HepG2 (cell line): ENCODE measurements around the gene ACER3. TPM values are rescaled to one million over a fixed set of nuclear protein-coding genes. Genes with fewer than 3 reads are reported as not detected.

ENCODE experiments used
- CEBPG ChIP-seq: IDR thresholded peaks from 2 replicates; pipeline ENCODE4 v1.6.1; 2016
- CENPT ChIP-seq: sonication (generic); formaldehyde crosslinking; IDR thresholded peaks from 2 replicates; pipeline ENCODE4 v1.8.0; 2022; ENCODE audit warnings: low read depth, mild to moderate bottlenecking, moderate library complexity, missing genetic modification reagents
- DNMT3B ChIP-seq: conservative IDR thresholded peaks from 2 replicates; pipeline ENCODE4 v1.6.1; 2016; ENCODE audit warnings: missing biosample characterization, control low read depth
- ELF3 ChIP-seq: IDR thresholded peaks from 2 replicates; pipeline ENCODE4 v1.6.1; 2016; ENCODE audit warnings: missing genetic modification reagents, missing compliant biosample characterization
- ETV5 ChIP-seq: IDR thresholded peaks from 2 replicates; pipeline ENCODE4 v1.6.1; 2018; ENCODE audit warnings: missing biosample characterization, missing genetic modification reagents, inconsistent platforms, borderline replicate concordance
- ETV6 ChIP-seq: sonication (generic); formaldehyde crosslinking; conservative IDR thresholded peaks from 2 replicates; pipeline ENCODE4 v1.4.0; 2020; ENCODE audit warnings: missing genetic modification reagents
- FOXC1 ChIP-seq: sonication (generic); formaldehyde crosslinking; IDR thresholded peaks from 2 replicates; pipeline ENCODE4 v1.8.0; 2022; ENCODE audit warnings: mild to moderate bottlenecking, missing genetic modification reagents, borderline replicate concordance
- IKZF1 ChIP-seq: fragments of 450-650 bp; IDR thresholded peaks from 2 replicates; pipeline ENCODE4 v1.7.1; 2016
- MTERF4 ChIP-seq: sonication (generic); formaldehyde crosslinking; IDR thresholded peaks from 2 replicates; pipeline ENCODE4 v1.8.0; 2023; ENCODE audit warnings: mild to moderate bottlenecking, missing genetic modification reagents
- NFAT5 ChIP-seq: sonication (generic); formaldehyde crosslinking; IDR thresholded peaks from 2 replicates; pipeline ENCODE4 v1.4.0; 2020; ENCODE audit warnings: missing genetic modification reagents
- NFE2 ChIP-seq: sonication (generic); formaldehyde crosslinking; IDR thresholded peaks from 2 replicates; pipeline ENCODE4 v1.4.0; 2020; ENCODE audit warnings: missing genetic modification reagents
- PATZ1 ChIP-seq: sonication (generic); formaldehyde crosslinking; IDR thresholded peaks from 2 replicates; pipeline ENCODE4 v1.4.0; 2020; ENCODE audit warnings: missing genetic modification reagents
- TBX3 ChIP-seq: fragments of 450-650 bp; IDR thresholded peaks from 2 replicates; pipeline ENCODE4 v1.6.1; 2017; ENCODE audit warnings: antibody characterized with exemption, mild to moderate bottlenecking, inconsistent platforms, borderline replicate concordance
- ZBTB42 ChIP-seq: sonication (generic); formaldehyde crosslinking; IDR thresholded peaks from 2 replicates; pipeline ENCODE4 v1.5.0; 2020; ENCODE audit warnings: mild to moderate bottlenecking, missing genetic modification reagents
- ZNF30 ChIP-seq: sonication (generic); formaldehyde crosslinking; IDR thresholded peaks from 2 replicates; pipeline ENCODE4 v1.5.0; 2020; ENCODE audit warnings: mild to moderate bottlenecking, missing genetic modification reagents
- ZNF337 ChIP-seq: sonication (generic); formaldehyde crosslinking; IDR thresholded peaks from 2 replicates; pipeline ENCODE4 v1.5.1; 2020; ENCODE audit warnings: missing genetic modification reagents, low read depth, mild to moderate bottlenecking, borderline replicate concordance
- ZNF354B ChIP-seq: sonication (generic); formaldehyde crosslinking; IDR thresholded peaks from 2 replicates; pipeline ENCODE4 v1.8.0; 2022; ENCODE audit warnings: mild to moderate bottlenecking, missing genetic modification reagents
- ZNF619 ChIP-seq: sonication (generic); formaldehyde crosslinking; IDR thresholded peaks from 2 replicates; pipeline ENCODE4 v1.4.0; 2020; ENCODE audit warnings: mild to moderate bottlenecking, missing genetic modification reagents
- ZNF839 ChIP-seq: sonication (generic); formaldehyde crosslinking; IDR thresholded peaks from 2 replicates; pipeline ENCODE4 v1.4.0; 2020; ENCODE audit warnings: missing genetic modification reagents, mild to moderate bottlenecking, borderline replicate concordance
- polyA plus RNA-seq, 8 experiments: library from polyadenylated mRNA; depleted of rRNA in 3 of 8; stranded (reverse) in 7 of 8; unstranded in 1 of 8; fragments of >200 nt; fragmentation: Illumina TruSeq in 4 of 8; extraction: Trizol in 4 of 8; gene quantifications; 2 replicates each; pipeline versions ENCODE4 v1.2.1 to v1.2.3, GENCODE V29; 2011 to 2016; ENCODE audit warnings: low read depth in 4 of 8, missing spikeins in 1 of 8, mixed read lengths in 1 of 8; ENCODE audit not compliant: insufficient read depth in 1 of 8
- total RNA-seq, 5 experiments: library from RNA; depleted of rRNA; stranded (reverse); fragments of >200 nt; fragmentation: Illumina TruSeq; extraction: Trizol; gene quantifications; 2 replicates each; pipeline ENCODE4 v1.2.3, GENCODE V29; 2016; ENCODE audit warnings: low read depth in 1 of 5
- TF ChIP-seq, protein P1 (sequence below): sonication (generic); formaldehyde crosslinking; IDR thresholded peaks from 2 replicates; pipeline ENCODE4 v1.5.0; 2020; ENCODE audit warnings: missing genetic modification reagents
- TF ChIP-seq, protein P2 (sequence below): sonication (generic); formaldehyde crosslinking; IDR thresholded peaks from 2 replicates; pipeline ENCODE4 v1.4.0; 2020; ENCODE audit warnings: missing genetic modification reagents

Gene ACER3
- total and polyA plus RNA-seq, 2 of the 13 experiments (the other 11 are each of a cell fraction or from before 2014, with no cell fraction given) = 6.0 to 9.8 TPM

DNA sequence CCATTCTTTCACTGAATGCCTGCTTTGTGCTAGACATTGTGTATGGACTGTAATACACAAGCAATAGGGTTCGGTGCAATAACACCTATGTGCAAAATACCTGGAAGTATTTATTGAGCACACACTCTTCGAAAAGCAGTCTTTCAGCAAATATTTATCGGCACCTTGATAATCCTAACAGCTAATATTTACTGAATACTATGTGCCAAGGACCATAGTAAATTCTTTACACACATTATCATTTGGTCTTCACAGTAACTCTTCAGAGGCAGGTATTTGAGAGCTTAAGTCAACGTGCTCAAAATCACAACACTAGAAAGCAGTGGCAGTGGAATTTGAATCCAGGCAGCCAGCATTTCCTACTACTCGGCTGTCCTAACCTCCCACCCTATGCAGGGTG, 175.7 kb downstream of the ACER3 start (continued):
- TF ChIP-seq PATZ1 (CRISPR knock-in tag) (peak; percentile 19; the same call in 1 of the 2 replicates), NFE2 (CRISPR knock-in tag) (no peak), DNMT3B (CRISPR knock-in tag) (no peak), ZNF30 (no peak), ELF3 (CRISPR knock-in tag) (peak; percentile 35; the same call in 1 of the 2 replicates), ZNF839 (CRISPR knock-in tag) (no peak), FOXC1 (CRISPR knock-in tag) (no peak), CENPT (CRISPR knock-in tag) (no peak), MTERF4 (CRISPR knock-in tag) (no peak), ZBTB42 (no peak), ETV6 (CRISPR knock-in tag) (no peak), ZNF619 (CRISPR knock-in tag) (no peak), ETV5 (CRISPR knock-in tag) (no peak), ZNF354B (CRISPR knock-in tag) (no peak), NFAT5 (CRISPR knock-in tag) (no peak), ZNF337 (CRISPR knock-in tag) (no peak), CEBPG (CRISPR knock-in tag) (no peak), TBX3 (peak; percentile 100), IKZF1 (no peak)
- TF ChIP-seq, protein P1, sequence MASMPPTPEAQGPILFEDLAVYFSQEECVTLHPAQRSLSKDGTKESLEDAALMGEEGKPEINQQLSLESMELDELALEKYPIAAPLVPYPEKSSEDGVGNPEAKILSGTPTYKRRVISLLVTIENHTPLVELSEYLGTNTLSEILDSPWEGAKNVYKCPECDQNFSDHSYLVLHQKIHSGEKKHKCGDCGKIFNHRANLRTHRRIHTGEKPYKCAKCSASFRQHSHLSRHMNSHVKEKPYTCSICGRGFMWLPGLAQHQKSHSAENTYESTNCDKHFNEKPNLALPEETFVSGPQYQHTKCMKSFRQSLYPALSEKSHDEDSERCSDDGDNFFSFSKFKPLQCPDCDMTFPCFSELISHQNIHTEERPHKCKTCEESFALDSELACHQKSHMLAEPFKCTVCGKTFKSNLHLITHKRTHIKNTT (CRISPR knock-in tag) = no peak
- TF ChIP-seq, protein P2, sequence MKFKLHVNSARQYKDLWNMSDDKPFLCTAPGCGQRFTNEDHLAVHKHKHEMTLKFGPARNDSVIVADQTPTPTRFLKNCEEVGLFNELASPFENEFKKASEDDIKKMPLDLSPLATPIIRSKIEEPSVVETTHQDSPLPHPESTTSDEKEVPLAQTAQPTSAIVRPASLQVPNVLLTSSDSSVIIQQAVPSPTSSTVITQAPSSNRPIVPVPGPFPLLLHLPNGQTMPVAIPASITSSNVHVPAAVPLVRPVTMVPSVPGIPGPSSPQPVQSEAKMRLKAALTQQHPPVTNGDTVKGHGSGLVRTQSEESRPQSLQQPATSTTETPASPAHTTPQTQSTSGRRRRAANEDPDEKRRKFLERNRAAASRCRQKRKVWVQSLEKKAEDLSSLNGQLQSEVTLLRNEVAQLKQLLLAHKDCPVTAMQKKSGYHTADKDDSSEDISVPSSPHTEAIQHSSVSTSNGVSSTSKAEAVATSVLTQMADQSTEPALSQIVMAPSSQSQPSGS = no peak
